Heart right ventricle (tissue), 16 donors: ENCODE results near the gene CCNB1. TPM values are rescaled to one million over a fixed set of nuclear protein-coding genes. Genes with fewer than 3 reads are reported as not detected.

Source experiments
- ATAC-seq, 8 donors: fragments of 200-7000 bp; cut with Tn5 transposase; one replicate each; pipeline ENCODE4 v1.9.1; 2020; ENCODE audit warnings: mild to moderate bottlenecking in 8 of 8, moderate library complexity in 8 of 8, moderate number of reproducible peaks in 1 of 8
- DNase-seq, 2 donors: peaks; one replicate each; pipeline ENCODE4 v3.0.0-alpha.2; 2020
- H3K27ac ChIP-seq, 10 donors: fragments of 200-600 bp; sonication (generic) in 2 of 10; one replicate each; pipeline versions ENCODE4 v1.5.0 to v1.8.0; 2020 to 2022; ENCODE audit warnings: mild to moderate bottlenecking in 3 of 10
- H3K27me3 ChIP-seq, 7 donors: fragments of 200-600 bp; one replicate each; pipeline ENCODE4 v1.8.0; 2021 to 2022; ENCODE audit warnings: mild to moderate bottlenecking in 2 of 7
- H3K36me3 ChIP-seq, 9 donors: fragments of 200-600 bp; sonication (generic) in 1 of 9; one replicate each; pipeline versions ENCODE4 v1.5.0 to v1.8.0; 2020 to 2022; ENCODE audit warnings: mild to moderate bottlenecking in 2 of 9
- H3K4me1 ChIP-seq, 9 donors: fragments of 200-600 bp; sonication (generic) in 1 of 9; one replicate each; pipeline versions ENCODE4 v1.5.0 to v1.8.0; 2020 to 2022; ENCODE audit warnings: mild to moderate bottlenecking in 4 of 9
- H3K4me3 ChIP-seq, 10 donors: fragments of 200-600 bp; sonication (generic) in 2 of 10; one replicate each; pipeline versions ENCODE4 v1.5.0 to v1.8.0; 2020 to 2022; ENCODE audit warnings: mild to moderate bottlenecking in 7 of 10, moderate library complexity in 2 of 10
- H3K9me3 ChIP-seq, 11 donors: fragments of 200-600 bp in 10 of 11; sonication (generic) in 2 of 11; one replicate each; pipeline versions ENCODE4 v1.5.0 to v1.8.0; 2013 to 2022; ENCODE audit warnings: mild to moderate bottlenecking in 2 of 11, control low read depth in 1 of 11, moderate library complexity in 1 of 11
- WGBS, 2 donors: extraction: QIAGEN DNeasy Blood & Tissue Kit; methylation state at CpG; one replicate each; pipeline ENCODE4 v1.1.7; 2013; ENCODE audit warnings: inconsistent platforms in 1 of 2; 5-methylcytosine and 5-hydroxymethylcytosine counted together
- intact Hi-C, 10 donors: fragments of 100-400 bp; cut with DNase I; formaldehyde crosslinking; loops; one replicate each; pipeline versions ENCODE4 v1.11.1 to v1.14.2; 2022
- long read RNA-seq, 3 donors: library from polyadenylated mRNA; unstranded; transcript quantifications; one replicate each; pipeline ENCODE4 v2.0.0, GENCODE V29; 2020 to 2021
- polyA plus RNA-seq, 2 donors: library from polyadenylated mRNA; stranded (reverse); fragments of 200-250 nt; gene quantifications; one replicate each; pipeline ENCODE4 v1.2.3, GENCODE V29; 2013
- total RNA-seq, 10 donors: library from RNA; stranded (reverse); fragmentation: NEBNext Ultra II Directional in 3 of 10; extraction: Animal tissue kit (Norgen Biotek cat#: 25700) in 3 of 10; gene quantifications; one replicate each; pipeline versions ENCODE4 v1.2.1 to v1.2.4, GENCODE V29; 2021 to 2023
- TF ChIP-seq, protein P1 (sequence below), 9 donors: fragments of 200-600 bp; sonication (generic) in 2 of 9; IDR thresholded peaks; one replicate each; pipeline versions ENCODE4 v1.5.0 to v1.8.0; 2021 to 2022; ENCODE audit warnings: antibody characterized with exemption in 9 of 9, mild to moderate bottlenecking in 5 of 9, moderate library complexity in 1 of 9
- donor health status: Arrhythmogenic right ventricular cardiomyopathy.
- donor health status: ischemic (EF 13 %, LVEDD 7.1; RV severe dilation, severe dysfunction).
- donor health status: healthy with polysubstance abuse.
- donor health status: DM: no; HTN: yes; CAD: no.
- donor health status: DM: no; HTN: no; CAD: no.
- donor health status: ischemic (EF 25% LVEDD 6.9; RV normal size, moderate dysfunction).
- donor health status: ischemic (EF 25% LVEDD 5.7; RV mildly dilated, moderate dysfunction).
- donor health status: healthy.
- donor health status: DM: yes; HTN: yes; CAD: no.
- donor health status: Ischemic cardiomyopathy.
- donor health status: ischemic (EF 35%, LVEDD 5.7; RV mildly dilated, moderate dysfunction).
- donor health status: nonischemic (EF 11% LVEDD 7.7; RV severe dilation, severe dysfunction).
- donor health status: DM: yes; HTN: yes; CAD: no.
- donor health status: PGD.
- donor health status: ischemic (EF 29% LVEDD 5.4; RV normal size, mild dysfunction).
- donor health status: nonischemic (EF 23%, LVEDD 6.1; RV moderate dilation, normal function).

The CCNB1 gene
- 10 to 100 TPM in 1 of 10 donors, 1 to 10 TPM in 9; 2.2 to 17.6 (median 3.7) TPM for total RNA-seq
- 1 to 10 TPM; 1.7 to 2.7 TPM for polyA plus RNA-seq
- long read RNA-seq, donor 1, partial matches to known transcripts, result 0 of 3 reads
- long read RNA-seq, donor 1, other reads (novel, unspliced or antisense), result 0 of 3 reads
- long read RNA-seq, donor 2, partial matches to known transcripts, result 0 of 3 reads
- long read RNA-seq, donor 2, other reads (novel, unspliced or antisense), result 0 of 3 reads
- long read RNA-seq, donor 3, transcript CCNB1-201 (9 exons, 2,169 nt), result major isoform, 5 of 5 reads
- long read RNA-seq, donor 3, partial matches to known transcripts, result 0 of 5 reads
- long read RNA-seq, donor 3, other reads (novel, unspliced or antisense), result 0 of 5 reads

DNA sequence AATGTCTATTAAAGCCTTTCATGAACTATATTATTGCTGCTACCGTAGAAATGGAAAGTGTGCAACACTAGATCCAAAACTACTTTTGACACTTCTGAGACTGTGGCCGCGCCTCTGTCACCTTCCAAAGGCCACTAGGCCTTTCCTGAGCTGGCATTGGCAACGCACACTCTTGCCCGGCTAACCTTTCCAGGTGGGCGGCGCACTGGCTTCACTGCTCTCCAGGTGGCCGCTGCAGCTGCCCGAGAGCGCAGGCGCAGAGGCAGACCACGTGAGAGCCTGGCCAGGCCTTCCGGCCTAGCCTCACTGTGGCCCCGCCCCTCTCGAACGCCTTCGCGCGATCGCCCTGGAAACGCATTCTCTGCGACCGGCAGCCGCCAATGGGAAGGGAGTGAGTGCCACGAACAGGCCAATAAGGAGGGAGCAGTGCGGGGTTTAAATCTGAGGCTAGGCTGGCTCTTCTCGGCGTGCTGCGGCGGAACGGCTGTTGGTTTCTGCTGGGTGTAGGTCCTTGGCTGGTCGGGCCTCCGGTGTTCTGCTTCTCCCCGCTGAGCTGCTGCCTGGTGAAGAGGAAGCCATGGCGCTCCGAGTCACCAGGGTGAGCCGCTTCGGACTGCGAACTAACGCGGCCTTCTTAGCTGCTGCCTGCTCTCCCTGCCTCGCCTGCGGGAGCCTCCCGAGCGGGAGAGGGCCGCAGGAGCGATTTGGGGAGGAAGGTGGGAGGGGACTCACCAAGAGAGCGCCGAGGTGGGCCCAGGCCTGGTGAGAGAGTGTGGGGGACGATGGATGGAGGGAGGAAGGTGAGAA, at the start of gene CCNB1:
Gene CCNB1 (plus strand): TSS at position 465 of the 807 bp plus-strand sequence. CDS start 113 bp downstream, at position 578.
- peak; percentile 100 for ATAC-seq
- Histone ChIP-seq H3K4me3 (peak within 1 kb of the TSS; percentile 47 to 82 (median 68)), H3K9me3 (peaks cover 0 to 3% (median 0%) of the 10 kb centered on the region in 11 donors), H3K4me1 (peaks cover 3 to 24% (median 10%) of the 10 kb centered on the region in 9 donors), H3K36me3 (peaks cover 0 to 15% (median 0%) of the 10 kb centered on the region in 9 donors), H3K27ac (peak within 1 kb of the TSS in 6 of 10 donors; percentile 23 to 67 (median 48)), H3K27me3 (no peaks in the 10 kb centered on the region)
- intact Hi-C loops, result loop anchor here in 5 of 10 donors (2.0 to 10.0 kb wide), 8 partner anchors 22 to 168 kb away; partner anchors contain the start of genes CCDC125 (in 2 of the 5), CDK7 (in 2 of the 5) and CENPH (in 1 of the 5)
- DNase-seq, result peak; percentile 97 to 98
- TF ChIP-seq, protein P1, sequence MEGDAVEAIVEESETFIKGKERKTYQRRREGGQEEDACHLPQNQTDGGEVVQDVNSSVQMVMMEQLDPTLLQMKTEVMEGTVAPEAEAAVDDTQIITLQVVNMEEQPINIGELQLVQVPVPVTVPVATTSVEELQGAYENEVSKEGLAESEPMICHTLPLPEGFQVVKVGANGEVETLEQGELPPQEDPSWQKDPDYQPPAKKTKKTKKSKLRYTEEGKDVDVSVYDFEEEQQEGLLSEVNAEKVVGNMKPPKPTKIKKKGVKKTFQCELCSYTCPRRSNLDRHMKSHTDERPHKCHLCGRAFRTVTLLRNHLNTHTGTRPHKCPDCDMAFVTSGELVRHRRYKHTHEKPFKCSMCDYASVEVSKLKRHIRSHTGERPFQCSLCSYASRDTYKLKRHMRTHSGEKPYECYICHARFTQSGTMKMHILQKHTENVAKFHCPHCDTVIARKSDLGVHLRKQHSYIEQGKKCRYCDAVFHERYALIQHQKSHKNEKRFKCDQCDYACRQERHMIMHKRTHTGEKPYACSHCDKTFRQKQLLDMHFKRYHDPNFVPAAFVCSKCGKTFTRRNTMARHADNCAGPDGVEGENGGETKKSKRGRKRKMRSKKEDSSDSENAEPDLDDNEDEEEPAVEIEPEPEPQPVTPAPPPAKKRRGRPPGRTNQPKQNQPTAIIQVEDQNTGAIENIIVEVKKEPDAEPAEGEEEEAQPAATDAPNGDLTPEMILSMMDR (IDR thresholded peaks at IDR 0.05), result peak in 1 of 9 donors; percentile 28
- WGBS, 2 donors, result 1 to 2% methylated on average over 49 to 50 of the region's 50 CpGs

DNA sequence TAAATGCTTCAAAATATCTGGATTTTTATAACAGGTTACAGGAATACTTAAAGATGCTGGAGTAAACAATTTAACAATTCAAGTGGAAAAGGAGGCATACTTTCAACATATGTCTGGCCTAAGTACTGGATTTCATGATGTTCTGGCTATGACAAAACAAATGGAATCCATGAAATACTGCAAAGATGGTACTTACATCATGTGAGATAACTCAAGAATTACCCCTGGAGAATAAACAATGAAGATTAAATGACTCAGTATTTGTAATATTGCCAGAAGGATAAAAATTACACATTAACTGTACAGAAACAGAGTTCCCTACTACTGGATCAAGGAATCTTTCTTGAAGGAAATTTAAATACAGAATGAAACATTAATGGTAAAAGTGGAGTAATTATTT, 37.5 kb upstream of the CCNB1 start:
- no peaks in the 10 kb centered on the region for H3K4me1 ChIP-seq
- TF ChIP-seq, protein P1 (IDR thresholded peaks at IDR 0.05), result no peak
- H3K27me3 ChIP-seq, result no peaks in the 10 kb centered on the region
- no peak overlapping the region for H3K27ac ChIP-seq
- H3K4me3 ChIP-seq, result no peak overlapping the region
- H3K36me3 ChIP-seq, result peaks cover 0 to 97% (median 43%) of the 10 kb centered on the region in 9 donors
- no peak for ATAC-seq
- no peaks in the 10 kb centered on the region for H3K9me3 ChIP-seq
- intact Hi-C loops, result no loop called here
- DNase-seq, result no peak

DNA sequence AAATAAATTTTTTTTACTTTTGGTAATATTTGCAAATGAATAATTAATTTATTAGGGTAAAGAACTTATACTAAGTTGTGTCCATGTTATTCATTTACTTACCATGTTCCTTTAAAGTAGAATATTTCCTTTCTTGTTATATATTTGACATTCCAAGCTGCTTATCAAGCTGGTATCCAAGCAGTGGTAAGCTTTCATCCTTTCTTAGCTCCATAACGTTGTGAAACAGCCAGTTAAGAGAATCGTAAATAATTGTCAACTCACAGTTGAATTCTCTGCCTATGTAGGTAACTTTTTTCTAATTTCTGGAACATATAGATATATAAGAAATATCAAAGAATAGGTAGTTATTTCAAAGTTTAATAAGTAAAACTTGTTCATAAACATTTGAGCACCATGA, 36.7 kb upstream of the CCNB1 start:
- Histone ChIP-seq H3K27me3 (no peaks in the 10 kb centered on the region), H3K36me3 (peaks cover 0 to 93% (median 35%) of the 10 kb centered on the region in 9 donors), H3K27ac (no peak overlapping the region), H3K9me3 (no peaks in the 10 kb centered on the region), H3K4me3 (no peak overlapping the region), H3K4me1 (no peaks in the 10 kb centered on the region)
- 76% methylated on average over 2 of the region's 2 CpGs for WGBS, 2 donors
- no peak for ATAC-seq
- intact Hi-C loops, result no loop called here
- TF ChIP-seq, protein P1 (IDR thresholded peaks at IDR 0.05), result no peak
- no peak for DNase-seq

DNA sequence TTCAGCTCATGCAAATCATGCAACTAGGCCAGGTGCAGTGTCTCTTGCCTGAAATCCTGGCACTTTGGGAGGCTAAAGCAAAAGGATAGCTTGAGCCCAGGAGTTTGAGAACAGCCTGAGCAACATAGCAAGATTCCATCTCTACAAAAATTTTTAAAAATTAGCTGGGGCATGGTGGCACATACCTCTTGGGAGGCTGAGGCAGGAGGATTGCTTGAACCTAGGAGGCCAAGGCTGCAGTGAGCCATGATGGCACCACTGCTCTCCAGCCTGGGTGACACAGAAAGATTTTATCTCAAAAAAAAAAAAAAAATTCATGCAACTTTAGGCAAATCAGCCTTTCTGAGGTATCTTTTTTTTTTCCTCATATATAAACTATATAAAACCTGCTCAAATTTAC, 35.6 kb upstream of the CCNB1 start:
- intact Hi-C loops, result no loop called here
- ATAC-seq, result no peak
- H3K36me3 ChIP-seq, result peaks cover 0 to 82% (median 32%) of the 10 kb centered on the region in 9 donors

More for the DNA sequence above, 35.6 kb upstream of the CCNB1 start:
- Histone ChIP-seq H3K9me3 (no peaks in the 10 kb centered on the region), H3K27me3 (no peaks in the 10 kb centered on the region), H3K4me1 (no peaks in the 10 kb centered on the region), H3K4me3 (no peak overlapping the region), H3K27ac (no peak overlapping the region)
- no peak for DNase-seq
- TF ChIP-seq, protein P1 (IDR thresholded peaks at IDR 0.05), result no peak
